Activated CD4-positive, alpha-beta T cell treated with anti-CD3 and anti-CD28 coated beads, Interleukin-10, Interleukin-2, amounts not matched to agents 100 ng/mL and 50 ng/mL, durations not matched to agents 16 hours and 8 hours (primary cell): ENCODE results near the gene ASB7.
A peak's percentile ranks its signal among the peaks of the same experiment; 100 is the strongest.
"Not testable (repeated sequence)": the region's sequence is repeated elsewhere in the genome, so short reads cannot be mapped to it uniquely, and the experiment has no call there.

Experiments
- DNase-seq: peaks from one replicate; pipeline ENCODE4 v3.0.0-alpha.2; 2020

ASB7 gene

DNA sequence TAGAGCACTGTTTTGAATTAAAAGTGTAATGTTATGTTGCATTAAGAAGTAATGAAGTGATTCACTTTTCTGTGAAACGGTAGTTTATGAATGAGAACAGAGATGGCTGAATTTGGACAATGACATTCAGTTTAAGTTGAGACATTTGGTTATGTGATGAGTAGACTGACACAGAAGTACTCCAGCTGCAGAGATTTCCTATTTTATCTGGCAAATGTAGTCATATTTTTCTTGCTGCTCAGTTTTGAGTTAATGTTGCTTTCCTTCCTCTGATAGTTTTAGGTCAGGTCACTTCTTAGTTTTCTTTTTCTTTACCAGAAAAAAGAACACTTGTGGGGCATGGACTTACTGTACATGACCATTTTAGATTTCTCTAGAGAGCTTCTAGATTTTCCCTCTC lies 51.2 kb downstream of the ASB7 start:
- no peak for DNase-seq

DNA sequence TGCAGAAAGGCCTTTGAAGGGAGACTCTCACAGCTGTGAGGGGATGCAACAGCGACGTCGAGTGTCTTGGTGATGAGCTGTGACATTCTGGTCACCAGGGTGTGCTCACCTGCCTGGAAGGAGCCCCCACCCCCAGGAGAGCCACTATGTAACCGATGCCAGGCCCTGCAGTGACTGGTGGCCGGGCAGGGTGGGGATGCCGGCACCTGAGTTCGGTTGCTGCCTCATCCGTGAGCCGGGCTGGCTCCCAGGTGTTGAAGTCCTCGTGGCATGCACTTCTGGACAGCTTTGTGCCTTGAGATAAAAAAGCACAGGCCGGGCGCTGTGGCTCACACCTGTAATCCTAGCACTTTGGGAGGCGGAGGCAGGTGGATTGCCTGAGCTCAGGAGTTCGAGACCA lies 56.5 kb downstream of the ASB7 start:
- no peak for DNase-seq

DNA sequence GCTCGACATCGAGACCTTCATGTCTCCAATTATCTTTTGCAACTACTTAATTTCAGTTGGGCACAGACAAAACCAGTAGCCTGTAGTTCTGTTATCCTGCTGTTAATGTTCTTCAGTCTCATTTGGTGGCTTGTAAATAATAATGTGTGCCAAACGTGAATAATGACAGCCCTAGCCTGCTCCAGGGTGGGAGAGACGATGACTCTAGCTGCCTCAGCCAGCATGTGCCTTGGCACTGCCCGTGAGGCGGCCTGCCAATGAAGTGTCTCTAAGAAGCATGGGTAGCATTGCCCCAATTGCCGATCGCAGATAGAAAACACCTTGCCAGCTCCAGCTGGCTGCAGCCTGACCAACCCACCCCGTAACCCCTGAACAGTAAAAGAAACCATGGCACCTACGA lies 58.8 kb downstream of the ASB7 start:
- DNase-seq, result no peak

DNA sequence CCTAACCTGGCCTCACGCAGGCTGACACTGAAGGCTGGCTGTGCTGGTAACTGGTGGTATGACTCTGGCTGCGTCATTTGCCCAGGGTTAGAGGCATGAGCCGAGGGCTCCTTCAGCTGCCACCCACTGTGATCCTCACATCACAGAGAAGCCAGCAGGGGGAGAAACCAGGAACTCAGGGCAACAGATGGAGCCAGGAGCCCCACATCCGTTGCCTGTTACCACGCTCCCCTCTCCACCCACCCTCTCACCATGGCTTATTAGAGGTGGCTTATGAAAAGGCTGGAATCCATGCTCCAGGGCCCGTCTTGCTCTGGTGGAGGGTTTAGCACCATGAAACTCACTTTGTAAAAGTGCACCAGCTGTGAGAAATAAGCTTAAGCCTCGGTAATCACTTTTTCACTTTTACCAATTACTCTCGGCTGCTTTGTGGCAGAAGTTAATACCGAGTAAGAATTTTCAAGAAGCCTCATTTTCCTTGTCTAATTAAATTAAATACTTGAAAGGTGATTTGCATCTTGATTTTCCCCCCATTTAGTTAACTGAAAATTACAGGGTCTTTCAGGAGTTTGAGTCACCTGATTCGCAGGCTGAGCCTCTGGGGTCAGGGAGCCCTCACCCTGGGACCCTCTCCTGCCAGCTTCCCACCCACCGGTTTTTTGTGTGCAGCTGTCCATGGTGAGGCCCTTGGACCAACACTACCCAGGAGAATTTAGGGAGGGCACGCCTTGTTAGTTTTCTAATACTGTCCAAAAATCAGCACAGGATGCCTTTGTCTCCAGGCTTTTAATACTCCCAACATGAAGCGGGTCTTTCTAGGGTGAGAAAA lies 60.9 kb downstream of the ASB7 start:
- DNase-seq, result peak; percentile 3

DNA sequence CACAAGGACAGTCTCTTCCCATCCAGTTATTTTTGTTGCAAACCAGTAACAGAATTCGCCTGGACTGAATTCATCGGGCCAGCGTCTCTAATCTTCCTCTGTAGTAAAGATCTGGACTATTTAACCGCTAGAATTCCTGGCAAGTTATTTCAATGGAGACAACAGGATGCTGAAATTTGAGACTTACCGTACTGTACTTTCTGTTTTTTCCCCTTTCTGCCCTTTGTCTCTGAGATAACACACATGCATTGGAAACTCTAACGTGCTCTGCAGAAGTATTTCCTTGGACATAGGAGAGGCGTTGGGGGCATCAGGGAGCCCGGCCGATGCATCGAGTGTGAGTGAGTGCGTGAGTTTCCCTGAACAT lies 61.5 kb downstream of the ASB7 start:
- no peak for DNase-seq

DNA sequence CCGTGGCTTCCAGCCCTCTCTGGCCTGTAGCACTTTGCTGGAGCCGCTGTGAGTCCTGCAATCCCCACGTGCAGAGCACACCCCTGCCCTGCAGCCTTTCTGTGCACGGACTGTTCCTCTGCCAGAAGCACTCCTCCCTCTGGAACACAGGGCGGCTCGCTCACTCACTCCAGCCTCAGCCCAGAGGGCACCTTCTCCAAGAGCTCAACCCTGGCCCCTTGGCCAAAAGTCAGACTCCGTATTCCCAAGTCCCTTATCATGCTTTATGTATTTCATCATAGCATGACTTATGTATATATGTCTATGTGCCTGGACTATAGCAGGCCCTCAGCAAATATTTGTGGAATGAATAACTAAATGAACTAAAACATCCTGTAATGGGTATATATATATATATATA lies 63.2 kb downstream of the ASB7 start:
- DNase-seq, result no peak

DNA sequence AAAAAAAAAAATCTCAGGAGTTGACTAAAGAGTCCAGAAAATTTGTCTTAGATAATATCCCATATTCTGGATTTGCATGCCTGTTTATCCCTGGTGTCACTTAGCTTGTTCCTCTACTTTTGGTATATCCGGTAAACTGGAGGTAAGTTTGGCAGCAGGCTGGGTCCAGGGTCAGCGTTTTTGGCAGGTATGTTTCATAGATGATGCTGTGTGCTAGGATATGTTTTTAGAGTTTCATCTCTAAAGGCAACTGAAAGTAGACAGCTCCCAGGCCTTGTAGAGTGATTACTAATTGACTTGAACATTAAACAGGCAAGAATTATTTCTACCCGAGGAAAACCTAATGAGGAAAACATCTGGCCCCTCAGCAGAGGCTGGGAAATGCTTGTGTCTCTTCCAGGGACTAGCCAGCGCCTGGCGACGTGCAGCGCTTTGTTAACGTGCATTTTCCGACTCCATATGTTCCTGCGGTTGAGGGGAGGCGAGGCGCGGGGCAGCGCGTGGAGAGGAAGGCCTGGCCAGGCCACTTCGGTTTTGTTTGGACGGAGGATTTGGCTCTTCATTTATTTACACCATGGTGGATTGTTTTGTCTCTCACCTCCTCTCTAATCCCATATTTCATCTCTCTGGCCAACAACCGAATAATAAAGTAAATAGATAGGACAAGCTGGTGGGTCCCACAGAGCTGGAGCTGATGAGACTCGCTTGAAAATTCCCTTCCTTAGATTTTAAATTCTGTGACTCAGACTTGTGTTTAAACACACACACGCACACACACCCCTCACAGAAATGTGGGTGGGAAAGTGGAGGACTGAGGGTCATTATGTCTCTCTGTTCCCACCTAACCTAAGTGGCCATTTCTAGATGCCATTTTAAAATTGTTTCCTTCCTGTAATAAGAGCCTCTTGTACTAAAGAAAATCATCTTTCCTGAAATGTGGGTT lies 65.3 kb downstream of the ASB7 start:
- DNase-seq, result no peak

DNA sequence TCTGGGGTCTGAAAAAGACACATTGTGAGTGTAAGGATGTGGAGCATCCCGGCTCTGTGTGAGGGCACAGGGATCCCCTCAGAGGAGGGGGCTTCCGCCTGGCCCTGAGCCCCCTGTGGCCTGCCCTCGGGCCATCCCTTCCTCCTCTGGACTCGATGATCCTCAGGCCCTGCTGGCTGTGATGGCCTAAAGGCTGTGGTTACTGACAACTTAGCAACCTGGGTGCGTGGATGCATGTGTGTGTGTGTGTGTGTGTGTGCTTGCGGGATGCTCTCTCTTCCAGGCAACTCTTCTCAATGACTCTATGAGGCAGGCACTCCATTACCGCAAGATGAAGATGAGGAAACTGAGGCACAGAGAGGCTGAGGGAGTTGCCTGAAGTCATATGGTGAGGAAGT lies 66.0 kb downstream of the ASB7 start:
- no peak for DNase-seq

DNA sequence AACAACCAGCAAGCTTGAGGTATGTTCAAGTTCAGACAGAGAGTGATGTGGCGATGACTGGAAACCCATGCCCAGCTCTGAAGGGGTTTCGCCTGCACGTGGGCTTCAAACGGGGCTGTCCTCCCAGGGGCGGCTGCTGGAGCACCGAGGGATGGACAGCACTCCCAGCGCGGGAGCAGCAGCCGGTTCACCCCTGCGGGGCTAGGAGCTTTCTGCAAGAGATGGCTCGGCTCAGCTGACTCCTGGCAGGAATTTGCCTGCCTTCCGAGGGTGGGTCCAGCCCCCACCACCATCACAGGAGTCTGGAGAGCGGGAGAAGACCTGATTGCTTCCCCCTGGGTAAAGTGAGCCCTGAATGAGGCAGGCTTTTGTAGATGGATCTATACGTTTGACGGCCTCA lies 66.9 kb downstream of the ASB7 start:
- DNase-seq, result no peak

DNA sequence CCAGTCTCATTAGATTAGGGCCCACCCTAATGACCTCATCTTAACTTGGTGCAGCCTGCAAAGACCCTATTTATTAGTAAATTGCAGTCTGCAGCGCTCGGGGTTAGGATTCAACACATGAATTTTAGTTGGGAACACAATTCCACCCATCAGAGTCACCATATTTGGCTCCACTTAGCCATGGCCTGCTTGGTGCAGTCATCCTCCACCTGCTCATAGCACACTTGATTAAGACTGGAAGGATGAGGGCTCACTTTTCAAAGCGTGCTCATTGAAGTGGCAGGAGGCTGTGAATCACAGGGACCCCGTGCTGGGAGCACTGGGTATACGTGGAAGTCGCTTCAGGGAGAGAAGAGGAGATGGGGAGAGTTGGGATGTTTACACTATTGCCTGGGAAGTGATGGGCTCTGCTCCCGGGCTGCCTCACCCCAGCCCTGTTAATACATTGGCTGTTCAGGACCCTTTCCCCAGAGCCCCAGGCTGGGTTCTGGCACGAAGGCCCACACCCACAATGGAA lies 68.2 kb downstream of the ASB7 start:
- DNase-seq, result no peak

DNA sequence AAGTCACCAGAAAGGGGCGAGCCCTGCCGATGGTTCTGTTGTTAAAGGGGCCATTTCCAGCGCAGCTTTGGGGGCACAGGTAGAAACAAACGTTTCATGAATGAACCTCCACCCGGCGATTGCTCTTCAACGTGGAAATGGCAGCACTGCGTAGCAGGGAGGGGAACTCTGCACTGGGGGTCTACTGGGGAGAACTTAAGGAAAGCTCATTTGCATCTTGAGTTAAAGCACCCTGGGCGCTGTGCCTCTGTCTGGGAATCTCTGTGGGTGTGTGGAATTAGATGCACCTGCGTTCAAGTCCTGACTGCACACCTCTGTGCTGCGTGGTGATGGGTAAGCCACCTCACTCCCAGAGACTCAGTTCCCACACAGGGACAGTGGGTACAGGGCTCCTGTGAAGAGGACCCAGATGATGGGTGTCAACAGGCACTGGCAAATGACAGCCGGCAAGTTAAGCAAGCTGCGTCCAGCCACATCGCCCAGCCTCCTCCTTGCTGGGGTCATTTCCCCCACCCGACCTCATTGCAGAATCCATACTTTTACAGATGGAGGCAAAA lies 68.8 kb downstream of the ASB7 start:
- DNase-seq, result no peak

DNA sequence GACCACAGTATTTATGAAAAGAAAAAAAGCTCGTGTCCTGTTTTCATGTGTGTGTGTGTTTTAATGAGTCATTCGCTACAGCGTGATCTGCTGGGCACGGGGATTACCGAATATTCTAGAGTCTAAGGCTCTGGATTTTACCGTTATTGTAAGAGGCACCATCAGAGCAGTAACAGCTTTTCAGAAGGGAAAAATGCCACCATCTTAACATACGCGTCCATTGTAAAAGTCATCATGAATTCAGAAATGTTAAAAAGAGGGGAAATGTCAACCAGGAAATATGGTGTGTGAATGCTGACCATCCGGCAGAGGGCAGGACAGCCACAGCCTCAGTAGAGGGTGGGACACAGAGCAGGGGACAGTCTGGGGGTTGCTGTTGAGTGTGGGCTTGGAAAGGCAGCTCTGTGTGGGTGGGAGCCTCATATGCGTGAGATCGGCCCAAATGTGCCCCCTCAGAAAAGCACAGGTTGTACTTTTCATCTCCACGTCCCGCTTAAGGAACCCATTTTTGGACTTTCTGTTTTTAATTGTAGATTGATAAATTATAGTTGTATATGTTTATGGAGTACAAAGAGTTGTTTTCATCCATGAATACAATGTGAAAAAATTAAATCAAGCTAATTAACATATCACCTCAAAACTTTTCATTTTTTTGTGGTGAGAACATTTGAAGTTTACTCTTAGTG lies 69.6 kb downstream of the ASB7 start:
- DNase-seq, result no peak

DNA sequence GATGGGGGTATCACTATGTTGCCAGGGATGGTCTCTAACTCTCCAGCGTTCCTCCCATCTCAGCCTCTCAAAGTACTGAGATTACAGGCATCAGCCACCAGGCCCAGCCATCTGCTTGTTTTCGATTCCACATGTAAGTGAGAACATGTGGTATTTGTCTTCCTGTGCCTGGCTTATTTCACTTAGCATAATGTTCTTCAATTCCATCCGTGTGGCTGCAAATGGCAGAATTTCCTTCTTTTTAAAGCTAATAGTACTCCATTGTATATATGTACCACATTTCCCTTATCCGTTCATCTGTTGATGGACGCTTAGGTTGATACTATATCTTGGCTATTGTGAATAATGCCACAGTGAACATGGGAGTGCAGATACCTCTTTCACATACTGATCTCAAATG lies 70.6 kb downstream of the ASB7 start:
- DNase-seq, result no peak

DNA sequence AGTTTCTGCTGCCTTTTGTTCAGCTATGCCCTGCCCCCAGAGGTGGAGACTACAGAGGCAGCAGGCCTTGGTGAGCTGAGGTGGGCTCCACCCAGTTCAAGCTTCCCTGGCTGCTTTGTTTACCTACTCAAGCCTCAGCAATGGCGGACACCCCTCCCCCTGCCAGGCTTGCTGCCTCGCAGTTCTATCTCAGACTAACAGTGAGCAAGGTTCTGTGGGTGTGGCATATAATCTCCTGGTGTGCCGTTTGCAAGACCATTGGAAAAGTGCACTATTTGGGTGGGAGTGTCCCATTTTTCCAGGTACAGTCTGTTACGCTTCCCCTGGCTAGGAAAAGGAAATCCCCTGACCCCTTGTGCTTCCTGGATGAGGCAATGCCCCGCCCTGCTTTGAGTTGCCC lies 76.8 kb downstream of the ASB7 start:
- DNase-seq, result not testable (repeated sequence)

DNA sequence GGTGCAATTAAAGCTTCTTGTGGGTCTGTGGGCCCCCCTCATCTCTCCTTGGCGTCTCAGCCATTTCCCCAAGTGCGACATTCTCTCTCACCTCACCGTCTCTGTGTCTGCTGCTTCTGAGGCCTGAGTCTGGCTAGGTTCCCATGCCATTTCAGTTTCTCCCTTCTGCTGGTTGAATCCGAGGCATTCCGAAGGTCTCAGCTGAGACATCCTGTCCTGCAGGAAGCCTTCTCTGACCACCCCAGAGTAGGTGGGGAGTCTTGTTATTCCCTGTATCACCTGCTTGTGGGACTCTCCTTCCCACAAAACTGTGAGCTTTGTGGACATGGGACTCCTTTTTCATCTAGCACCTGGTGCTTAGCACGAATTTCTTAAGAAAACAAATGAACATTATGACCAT lies 78.3 kb downstream of the ASB7 start:
- no peak for DNase-seq

DNA sequence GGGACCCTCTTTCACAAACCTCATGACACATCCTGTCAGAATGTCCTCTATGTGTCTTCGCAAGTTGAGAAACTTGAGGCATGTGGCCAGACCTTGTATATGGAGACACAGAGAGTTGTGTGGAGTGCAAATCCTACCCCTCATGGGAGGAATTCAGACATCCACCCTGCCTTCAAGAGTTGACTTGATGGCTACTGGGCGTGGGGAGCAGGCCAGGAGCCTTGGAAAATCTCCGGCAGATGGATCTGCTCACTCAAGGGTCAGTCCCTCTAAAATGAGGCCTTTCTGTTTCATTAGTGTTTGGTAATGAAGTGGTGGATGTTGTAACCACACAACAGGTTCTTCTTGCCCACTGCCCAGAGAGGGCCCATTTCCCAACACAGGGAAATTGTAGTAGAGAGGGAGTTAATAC lies 79.0 kb downstream of the ASB7 start:
- DNase-seq, result no peak

DNA sequence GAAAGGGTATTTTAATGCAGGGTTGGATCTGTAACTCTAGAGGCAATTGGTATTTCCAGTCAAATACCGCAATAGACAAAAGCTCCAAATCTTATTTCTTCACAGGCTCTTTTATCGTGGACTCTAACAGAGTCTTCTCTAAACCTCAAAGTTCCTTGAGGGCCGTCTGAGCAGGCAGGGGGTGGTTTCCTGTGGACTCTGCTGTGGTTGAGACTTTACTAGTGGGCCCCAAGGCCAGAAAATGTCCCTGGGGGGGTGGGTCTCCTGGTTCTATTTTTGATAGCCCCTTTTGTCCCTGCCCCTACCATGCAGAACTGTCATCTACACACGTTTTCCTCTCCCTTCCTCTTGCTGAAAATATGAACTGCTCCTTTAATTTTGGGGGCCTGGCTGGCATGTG lies 80.1 kb downstream of the ASB7 start:
- no peak for DNase-seq

DNA sequence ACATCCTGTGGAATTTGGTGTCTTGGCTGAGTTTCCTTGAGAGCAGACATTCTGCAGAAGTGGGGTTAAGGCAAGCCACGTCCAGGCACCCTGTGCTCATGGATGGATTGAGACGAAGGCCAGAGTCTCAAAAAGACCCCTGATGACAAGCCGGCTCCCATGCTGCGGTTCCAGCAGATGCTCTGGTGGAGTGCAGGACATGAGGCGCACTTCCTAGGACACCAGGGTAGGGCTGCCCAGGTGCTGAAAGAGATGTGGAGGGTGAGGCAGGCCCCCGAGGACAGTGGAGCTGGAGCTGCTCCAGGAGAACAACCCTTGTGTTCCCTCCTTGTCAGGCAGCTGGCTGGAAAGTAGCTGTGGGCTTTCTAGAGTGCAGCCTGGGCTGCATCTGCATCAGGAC lies 81.0 kb downstream of the ASB7 start:
- no peak for DNase-seq

DNA sequence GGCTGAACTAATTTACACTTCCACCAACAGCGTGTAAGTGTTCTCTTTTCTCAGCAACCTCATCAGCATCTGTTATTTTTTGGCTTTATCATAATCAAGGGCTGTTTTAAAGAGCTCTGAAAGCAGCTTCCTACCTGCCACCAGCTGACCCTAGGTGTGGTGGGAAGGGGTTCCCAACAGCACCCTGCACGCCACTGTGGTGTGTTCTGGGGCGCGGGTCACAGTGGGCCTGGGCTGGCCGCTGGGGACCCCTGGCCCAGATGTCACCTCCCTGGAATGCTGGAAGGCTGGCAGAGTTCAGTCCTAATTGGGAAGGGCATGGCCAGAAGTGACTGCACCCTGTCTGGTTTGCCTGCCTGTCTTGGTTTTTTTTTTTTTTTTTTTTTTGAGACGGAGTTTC lies 82.2 kb downstream of the ASB7 start:
- no peak for DNase-seq

DNA sequence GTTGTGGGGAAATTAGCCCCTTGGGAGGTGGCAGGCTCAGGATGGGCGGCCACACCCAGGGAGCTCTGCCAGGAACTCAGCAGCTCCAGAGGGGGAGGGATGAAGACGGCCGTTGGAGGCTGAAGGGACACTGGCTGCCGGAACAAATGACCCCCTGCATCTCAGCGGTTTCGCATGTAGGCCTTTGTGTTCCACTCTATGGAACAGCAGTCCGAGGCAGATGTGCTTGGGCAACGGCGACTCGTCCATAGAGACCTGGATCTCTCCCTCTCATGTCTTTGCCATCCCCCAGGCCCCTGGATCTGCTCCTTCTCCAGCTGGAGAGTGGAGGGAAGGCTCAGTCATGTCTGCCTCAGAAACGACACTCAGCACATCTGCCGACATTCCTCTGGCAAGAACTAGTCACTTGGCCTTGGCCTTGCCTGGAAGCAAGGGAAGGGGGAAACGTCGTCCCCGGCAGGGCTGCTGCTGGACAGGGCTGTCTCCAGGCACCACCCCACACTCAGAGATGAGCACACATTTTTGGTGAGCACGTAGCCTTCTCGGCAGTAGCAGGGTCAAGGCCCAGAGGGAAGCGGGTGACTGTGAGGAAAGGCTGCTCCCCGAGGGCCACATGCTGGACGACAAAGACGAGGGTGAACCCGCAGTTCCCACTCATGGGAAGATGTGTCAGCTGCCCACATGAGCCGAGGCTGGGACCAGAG lies 83.8 kb downstream of the ASB7 start:
- DNase-seq, result no peak

DNA sequence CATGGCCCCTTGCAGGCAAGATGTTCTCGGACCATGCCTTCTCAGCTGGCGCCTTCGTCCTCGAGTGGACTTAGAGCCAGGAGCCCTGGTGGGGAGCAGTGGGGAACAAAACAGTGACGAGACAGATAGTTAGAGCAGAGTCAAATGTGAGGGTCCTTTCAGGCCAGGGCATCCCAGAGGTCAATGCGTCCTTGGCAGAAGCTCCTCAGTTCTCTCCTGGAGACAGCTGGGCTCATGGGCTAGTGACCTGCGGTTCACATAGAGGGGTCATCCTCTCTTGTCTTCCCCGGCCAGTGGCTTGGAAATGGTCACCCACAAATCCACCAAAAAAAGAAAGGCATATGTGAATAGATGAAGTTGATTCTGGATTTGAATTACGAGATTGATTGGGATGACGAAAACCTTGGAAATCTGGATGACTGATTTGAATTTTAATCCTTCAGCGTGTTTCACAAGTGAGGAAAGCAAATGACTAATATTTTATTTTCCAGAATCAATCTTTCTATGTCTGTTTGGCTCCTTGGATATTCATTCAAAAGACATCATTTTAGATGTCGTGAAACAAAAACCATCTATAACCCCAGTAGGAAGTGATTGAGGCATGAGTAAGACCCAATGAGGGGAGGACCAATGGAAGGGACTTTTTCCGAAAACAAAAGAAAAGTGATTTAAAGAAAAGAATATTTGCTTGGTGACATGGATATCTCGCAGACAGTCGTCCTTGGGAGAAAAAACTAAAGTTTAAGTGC lies 84.5 kb downstream of the ASB7 start:
- no peak for DNase-seq
